ENCODE data around the gene MOBP.
"Not testable (repeated sequence)": the region's sequence is repeated elsewhere in the genome, so short reads cannot be mapped to it uniquely, and the experiment has no call there.

Gene MOBP

GRCh38 chr3:39467394-39468107 lies at the start of gene MOBP:
Gene MOBP, plus strand, starts transcription at chr3:39467680. Its CDS starts 34,390 bp downstream, at chr3:39502070.
- no peak for DNase-seq (ENCODE audit: low spot score)

GRCh38 chr3:39418556-39419225 lies 48.8 kb upstream of the MOBP start:
- DNase-seq (ENCODE audit: low spot score): not testable (repeated sequence)

- DNase-seq (ENCODE audit: low spot score): no peak
Measured at GRCh38 chr3:39419742-39420315, 47.7 kb upstream of the MOBP start.

GRCh38 chr3:39420543-39420942 lies 46.9 kb upstream of the MOBP start:
- DNase-seq (ENCODE audit: low spot score): no peak

- no peak for DNase-seq (ENCODE audit: low spot score)
Measured at GRCh38 chr3:39423436-39423970, 44.0 kb upstream of the MOBP start.

GRCh38 chr3:39426312-39426711 lies 41.2 kb upstream of the MOBP start:
- no peak for DNase-seq (ENCODE audit: low spot score)

- DNase-seq (ENCODE audit: low spot score): no peak
Measured at GRCh38 chr3:39427506-39427905, 40.0 kb upstream of the MOBP start.

GRCh38 chr3:39428745-39429201 lies 38.7 kb upstream of the MOBP start:
- no peak for DNase-seq (ENCODE audit: low spot score)

GRCh38 chr3:39429466-39429865 lies 38.0 kb upstream of the MOBP start:
- no peak for DNase-seq (ENCODE audit: low spot score)

- DNase-seq (ENCODE audit: low spot score): no peak
Measured at GRCh38 chr3:39432342-39432741, 35.1 kb upstream of the MOBP start.

- DNase-seq (ENCODE audit: low spot score): peak; percentile 67
Measured at GRCh38 chr3:39433642-39434041, 33.8 kb upstream of the MOBP start.

- peak; percentile 28 for DNase-seq (ENCODE audit: low spot score)
Measured at GRCh38 chr3:39434574-39434973, 32.9 kb upstream of the MOBP start.

- DNase-seq (ENCODE audit: low spot score): no peak
Measured at GRCh38 chr3:39435006-39435748, 32.3 kb upstream of the MOBP start.

- DNase-seq (ENCODE audit: low spot score): no peak
Measured at GRCh38 chr3:39438880-39439279, 28.6 kb upstream of the MOBP start.

GRCh38 chr3:39440316-39440715 lies 27.2 kb upstream of the MOBP start:
- no peak for DNase-seq (ENCODE audit: low spot score)

- DNase-seq (ENCODE audit: low spot score): no peak
Measured at GRCh38 chr3:39443530-39443929, 23.9 kb upstream of the MOBP start.

GRCh38 chr3:39445927-39446326 lies 21.6 kb upstream of the MOBP start:
- DNase-seq (ENCODE audit: low spot score): no peak

GRCh38 chr3:39446444-39446843 lies 21.0 kb upstream of the MOBP start:
- DNase-seq (ENCODE audit: low spot score): peak; percentile 32

GRCh38 chr3:39447637-39448483 lies 19.6 kb upstream of the MOBP start:
- DNase-seq (ENCODE audit: low spot score): peak; percentile 89

- no peak for DNase-seq (ENCODE audit: low spot score)
Measured at GRCh38 chr3:39448506-39449233, 18.8 kb upstream of the MOBP start.

GRCh38 chr3:39449796-39450195 lies 17.7 kb upstream of the MOBP start:
- DNase-seq (ENCODE audit: low spot score): no peak
